Heart left ventricle (tissue), 13 donors: ENCODE results near the gene SMPDL3B.

ENCODE experiments used
- POLR2A ChIP-seq, 2 donors: fragments of 450-650 bp; IDR thresholded peaks; one replicate each; pipeline ENCODE4 v1.6.1; 2017; ENCODE audit warnings: antibody characterized with exemption in 2 of 2, mild to moderate bottlenecking in 2 of 2, moderate library complexity in 2 of 2
- TF ChIP-seq, protein P1 (sequence below), 12 donors: fragments of 200-600 bp; sonication (generic) in 4 of 12; IDR thresholded peaks; one replicate each; pipeline versions ENCODE4 v1.5.0 to v1.8.0; 2018 to 2022; ENCODE audit warnings: antibody characterized with exemption in 12 of 12, mild to moderate bottlenecking in 5 of 12
- donor health status: ischemic (EF 13 %, LVEDD 7.1; RV severe dilation, severe dysfunction).
- donor health status: DM: no; HTN: yes; CAD: no.
- donor health status: DM: no; HTN: no; CAD: no.
- donor health status: ischemic (EF 25% LVEDD 6.9; RV normal size, moderate dysfunction).
- donor health status: ischemic (EF 25% LVEDD 5.7; RV mildly dilated, moderate dysfunction).
- donor health status: ischemic (EF 35%, LVEDD 5.7; RV mildly dilated, moderate dysfunction).
- donor health status: nonischemic (EF 11% LVEDD 7.7; RV severe dilation, severe dysfunction).
- donor health status: DM: yes; HTN: yes; CAD: no.
- donor health status: PGD.
- donor health status: ischemic (EF 29% LVEDD 5.4; RV normal size, mild dysfunction).
- donor health status: nonischemic (EF 23%, LVEDD 6.1; RV moderate dilation, normal function).

- TF ChIP-seq, protein P1, sequence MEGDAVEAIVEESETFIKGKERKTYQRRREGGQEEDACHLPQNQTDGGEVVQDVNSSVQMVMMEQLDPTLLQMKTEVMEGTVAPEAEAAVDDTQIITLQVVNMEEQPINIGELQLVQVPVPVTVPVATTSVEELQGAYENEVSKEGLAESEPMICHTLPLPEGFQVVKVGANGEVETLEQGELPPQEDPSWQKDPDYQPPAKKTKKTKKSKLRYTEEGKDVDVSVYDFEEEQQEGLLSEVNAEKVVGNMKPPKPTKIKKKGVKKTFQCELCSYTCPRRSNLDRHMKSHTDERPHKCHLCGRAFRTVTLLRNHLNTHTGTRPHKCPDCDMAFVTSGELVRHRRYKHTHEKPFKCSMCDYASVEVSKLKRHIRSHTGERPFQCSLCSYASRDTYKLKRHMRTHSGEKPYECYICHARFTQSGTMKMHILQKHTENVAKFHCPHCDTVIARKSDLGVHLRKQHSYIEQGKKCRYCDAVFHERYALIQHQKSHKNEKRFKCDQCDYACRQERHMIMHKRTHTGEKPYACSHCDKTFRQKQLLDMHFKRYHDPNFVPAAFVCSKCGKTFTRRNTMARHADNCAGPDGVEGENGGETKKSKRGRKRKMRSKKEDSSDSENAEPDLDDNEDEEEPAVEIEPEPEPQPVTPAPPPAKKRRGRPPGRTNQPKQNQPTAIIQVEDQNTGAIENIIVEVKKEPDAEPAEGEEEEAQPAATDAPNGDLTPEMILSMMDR (IDR thresholded peaks at IDR 0.05) = no peak
- TF ChIP-seq POLR2A (IDR thresholded peaks at IDR 0.05) = no peak
Observed at GRCh38 chr1:27973771-27974416, 39.1 kb downstream of the SMPDL3B start.
